ENCODE data around the gene ASPN.

ASPN gene

GRCh38 chr9:92506184-92506857 lies 24.0 kb upstream of the ASPN start:
- in situ Hi-C loops (cut with MboI; ENCODE audit: low sequenced_read_pairs), result no loop called here

GRCh38 chr9:92504881-92505280 lies 22.6 kb upstream of the ASPN start:
- in situ Hi-C loops (cut with MboI; ENCODE audit: low sequenced_read_pairs), result no loop called here

GRCh38 chr9:92503156-92503555 lies 20.9 kb upstream of the ASPN start:
- in situ Hi-C loops (cut with MboI; ENCODE audit: low sequenced_read_pairs), result no loop called here

- in situ Hi-C loops (cut with MboI; ENCODE audit: low sequenced_read_pairs), result no loop called here
Measured at GRCh38 chr9:92501671-92502393, 19.5 kb upstream of the ASPN start.

- in situ Hi-C loops (cut with MboI; ENCODE audit: low sequenced_read_pairs), result no loop called here
Measured at GRCh38 chr9:92500725-92501124, 18.4 kb upstream of the ASPN start.

- in situ Hi-C loops (cut with MboI; ENCODE audit: low sequenced_read_pairs), result no loop called here
Measured at GRCh38 chr9:92499701-92500100, 17.4 kb upstream of the ASPN start.

- in situ Hi-C loops (cut with MboI; ENCODE audit: low sequenced_read_pairs), result no loop called here
Measured at GRCh38 chr9:92496396-92497176, 14.3 kb upstream of the ASPN start.

GRCh38 chr9:92494856-92495255 lies 12.6 kb upstream of the ASPN start:
- in situ Hi-C loops (cut with MboI; ENCODE audit: low sequenced_read_pairs), result no loop called here

- in situ Hi-C loops (cut with MboI; ENCODE audit: low sequenced_read_pairs), result no loop called here
Measured at GRCh38 chr9:92493749-92494387, 11.6 kb upstream of the ASPN start.

- in situ Hi-C loops (cut with MboI; ENCODE audit: low sequenced_read_pairs), result no loop called here
Measured at GRCh38 chr9:92492781-92493401, 10.6 kb upstream of the ASPN start.

GRCh38 chr9:92488681-92489550 lies 6.6 kb upstream of the ASPN start:
- in situ Hi-C loops (cut with MboI; ENCODE audit: low sequenced_read_pairs), result no loop called here

- in situ Hi-C loops (cut with MboI; ENCODE audit: low sequenced_read_pairs), result no loop called here
Measured at GRCh38 chr9:92486371-92486770, 4.1 kb upstream of the ASPN start.

- in situ Hi-C loops (cut with MboI; ENCODE audit: low sequenced_read_pairs), result no loop called here
Measured at GRCh38 chr9:92484563-92484962, 2.3 kb upstream of the ASPN start.

- in situ Hi-C loops (cut with MboI; ENCODE audit: low sequenced_read_pairs), result no loop called here
Measured at GRCh38 chr9:92483627-92484545, 1.6 kb upstream of the ASPN start.

- in situ Hi-C loops (cut with MboI; ENCODE audit: low sequenced_read_pairs), result no loop called here
Measured at GRCh38 chr9:92482805-92483204, 499 bp upstream of the ASPN start.

- in situ Hi-C loops (cut with MboI; ENCODE audit: low sequenced_read_pairs), result no loop called here
Measured at GRCh38 chr9:92480986-92481633, 1.2 kb downstream of the ASPN start.

GRCh38 chr9:92480291-92480771 lies 2.0 kb downstream of the ASPN start:
- in situ Hi-C loops (cut with MboI; ENCODE audit: low sequenced_read_pairs), result no loop called here

- in situ Hi-C loops (cut with MboI; ENCODE audit: low sequenced_read_pairs), result no loop called here
Measured at GRCh38 chr9:92479346-92479745, 3.0 kb downstream of the ASPN start.
